Measurements from ENCODE around the gene SMIM15.

DNA sequence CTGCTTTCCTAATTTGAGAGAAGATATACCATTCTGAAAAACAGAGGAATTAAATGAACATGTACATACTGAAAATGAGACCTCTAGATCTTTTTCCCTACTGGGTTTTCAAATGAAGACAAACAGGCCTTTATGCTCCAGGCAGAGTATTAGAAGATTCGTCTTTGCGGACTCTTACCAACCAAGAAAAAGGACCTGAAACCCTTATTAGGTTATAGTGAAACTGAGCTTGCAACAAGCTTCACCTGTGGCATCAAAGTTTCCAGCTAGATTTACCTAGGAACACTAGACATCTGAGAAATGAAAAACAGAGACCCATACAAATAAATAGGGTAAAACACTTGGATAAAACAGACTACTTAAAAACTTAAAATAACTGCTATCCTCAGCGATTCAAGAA lies 46.3 kb downstream of the SMIM15 start:
- no peak for TF ChIP-seq POLR2A (IDR thresholded peaks at IDR 0.05)
- TF ChIP-seq, protein P1, sequence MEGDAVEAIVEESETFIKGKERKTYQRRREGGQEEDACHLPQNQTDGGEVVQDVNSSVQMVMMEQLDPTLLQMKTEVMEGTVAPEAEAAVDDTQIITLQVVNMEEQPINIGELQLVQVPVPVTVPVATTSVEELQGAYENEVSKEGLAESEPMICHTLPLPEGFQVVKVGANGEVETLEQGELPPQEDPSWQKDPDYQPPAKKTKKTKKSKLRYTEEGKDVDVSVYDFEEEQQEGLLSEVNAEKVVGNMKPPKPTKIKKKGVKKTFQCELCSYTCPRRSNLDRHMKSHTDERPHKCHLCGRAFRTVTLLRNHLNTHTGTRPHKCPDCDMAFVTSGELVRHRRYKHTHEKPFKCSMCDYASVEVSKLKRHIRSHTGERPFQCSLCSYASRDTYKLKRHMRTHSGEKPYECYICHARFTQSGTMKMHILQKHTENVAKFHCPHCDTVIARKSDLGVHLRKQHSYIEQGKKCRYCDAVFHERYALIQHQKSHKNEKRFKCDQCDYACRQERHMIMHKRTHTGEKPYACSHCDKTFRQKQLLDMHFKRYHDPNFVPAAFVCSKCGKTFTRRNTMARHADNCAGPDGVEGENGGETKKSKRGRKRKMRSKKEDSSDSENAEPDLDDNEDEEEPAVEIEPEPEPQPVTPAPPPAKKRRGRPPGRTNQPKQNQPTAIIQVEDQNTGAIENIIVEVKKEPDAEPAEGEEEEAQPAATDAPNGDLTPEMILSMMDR (IDR thresholded peaks at IDR 0.05), result no peak

All from right lobe of liver (tissue), 4 donors.